Activated T-helper 1 cell treated with anti-CD3 and anti-CD28 coated beads, Interleukin-2, amount 50 U/mL, for 16 hours (primary cell): Measurements from ENCODE around the gene KNCN.

Source experiments
- DNase-seq, 2 donors: peaks; one replicate each; pipeline ENCODE4 v3.0.0-alpha.2; 2020; ENCODE audit warnings: low read depth in 1 of 2, low spot score in 1 of 2

Gene KNCN

GRCh38 chr1:46551597-46552095, at the start of gene KNCN:
Gene KNCN, minus strand, starts transcription at chr1:46551647. Its CDS starts 432 bp downstream, at chr1:46551215.
- no peak for DNase-seq

DNA sequence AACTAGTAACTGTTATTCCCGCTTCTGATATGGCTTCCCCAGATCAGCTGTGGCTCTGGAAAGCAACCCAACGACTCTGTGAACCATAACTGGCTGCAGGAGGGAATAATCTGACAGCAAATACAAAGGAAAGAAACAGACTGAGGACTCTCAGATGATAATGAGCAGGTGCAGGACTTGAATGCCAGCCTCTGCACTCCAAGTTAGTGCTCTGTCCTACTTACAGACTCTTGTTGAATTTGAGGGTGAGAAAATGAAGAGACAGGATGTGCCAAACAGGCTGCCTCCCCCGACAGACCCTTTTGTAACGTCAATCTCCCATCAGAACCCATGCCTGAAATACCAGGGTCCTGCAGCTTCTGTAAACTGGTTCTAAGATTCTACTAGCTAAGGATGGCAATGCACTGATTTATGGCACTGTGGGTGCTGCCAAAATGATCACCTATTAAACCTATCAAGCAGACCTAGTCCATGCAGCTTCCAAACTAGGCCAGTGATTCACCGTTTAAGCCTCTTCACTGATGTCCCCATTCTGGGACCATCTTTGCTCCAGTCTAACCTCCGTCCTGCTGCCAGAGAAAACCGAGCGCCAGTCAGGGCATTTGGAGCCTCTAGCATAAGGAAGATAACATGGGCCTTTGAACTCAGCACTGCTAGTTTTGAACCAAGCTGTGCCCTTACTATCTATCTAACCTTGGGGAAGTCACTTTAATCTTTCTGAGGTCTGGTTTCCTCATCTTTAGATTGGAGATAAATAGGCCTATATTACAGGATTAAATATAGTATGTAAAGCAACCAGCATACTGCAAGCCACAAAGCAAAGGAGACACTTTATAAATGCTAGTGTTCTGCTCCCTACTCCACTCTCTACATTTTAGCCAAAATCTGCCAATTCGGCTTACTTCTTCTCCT, 47.9 kb upstream of the KNCN start:
- DNase-seq = no peak

GRCh38 chr1:46596846-46597245, 45.4 kb upstream of the KNCN start:
- no peak for DNase-seq

DNA sequence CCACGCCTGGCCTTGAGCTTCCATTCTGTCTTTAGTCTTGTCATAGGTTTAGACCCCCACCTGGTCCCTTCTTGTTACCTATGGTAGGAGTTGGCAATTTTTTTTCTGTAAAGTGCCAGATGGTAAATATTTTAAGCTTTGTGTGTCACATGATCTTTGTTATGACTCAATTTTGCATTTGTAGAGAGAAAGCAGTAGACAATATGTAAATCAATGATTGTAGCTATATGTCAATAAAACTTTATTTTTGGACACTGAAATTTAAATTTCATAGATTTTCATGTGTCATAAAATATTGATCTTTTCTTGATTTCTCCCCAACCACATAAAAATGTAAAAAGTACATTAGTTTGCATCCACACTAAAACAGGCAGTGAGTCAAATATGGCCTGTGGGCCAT, 44.6 kb upstream of the KNCN start:
- no peak for DNase-seq

GRCh38 chr1:46595127-46595526, 43.7 kb upstream of the KNCN start:
- DNase-seq = no peak

DNA sequence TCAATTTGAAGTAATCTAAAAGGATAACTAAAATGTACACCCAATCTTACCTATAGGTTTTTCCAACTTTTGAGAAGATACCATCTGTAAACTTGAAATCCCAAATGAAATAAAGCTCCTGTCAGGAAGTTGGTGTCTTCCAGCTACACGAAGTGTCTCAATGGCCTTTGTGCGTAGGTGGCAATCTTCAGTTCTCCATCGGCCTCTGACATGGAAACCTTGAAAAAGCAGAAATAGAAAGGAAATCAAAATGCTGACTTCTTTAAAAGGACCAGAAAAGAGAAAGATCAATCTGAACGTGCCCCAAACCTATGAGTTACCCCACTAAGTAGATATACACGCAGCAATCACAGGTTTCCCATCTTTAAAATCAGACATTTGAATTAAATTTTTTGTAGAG, 42.6 kb upstream of the KNCN start:
- no peak for DNase-seq

GRCh38 chr1:46592823-46593222, 41.4 kb upstream of the KNCN start:
- DNase-seq = no peak

- DNase-seq = no peak
Observed at GRCh38 chr1:46589529-46589928, 38.1 kb upstream of the KNCN start.

DNA sequence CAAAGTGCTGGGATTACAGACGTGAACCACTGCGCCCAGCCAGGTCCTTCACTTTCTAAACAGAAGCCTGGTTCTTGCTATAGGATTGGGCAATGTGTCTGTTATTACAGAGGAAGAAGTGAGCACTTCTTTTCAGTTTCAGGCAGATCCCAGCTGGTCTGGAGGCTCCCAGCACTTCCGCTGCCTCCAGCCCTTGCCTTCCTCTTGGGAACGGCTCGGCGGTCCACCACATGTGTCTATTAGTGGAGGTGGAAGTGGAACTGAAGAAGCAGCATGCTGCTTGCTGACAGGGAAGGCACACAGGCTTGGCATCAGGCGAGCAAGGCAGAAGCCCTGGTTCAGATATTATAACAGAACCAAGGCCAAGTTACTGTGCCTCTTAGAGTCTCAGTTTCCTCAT, 35.6 kb upstream of the KNCN start:
- no peak for DNase-seq

DNA sequence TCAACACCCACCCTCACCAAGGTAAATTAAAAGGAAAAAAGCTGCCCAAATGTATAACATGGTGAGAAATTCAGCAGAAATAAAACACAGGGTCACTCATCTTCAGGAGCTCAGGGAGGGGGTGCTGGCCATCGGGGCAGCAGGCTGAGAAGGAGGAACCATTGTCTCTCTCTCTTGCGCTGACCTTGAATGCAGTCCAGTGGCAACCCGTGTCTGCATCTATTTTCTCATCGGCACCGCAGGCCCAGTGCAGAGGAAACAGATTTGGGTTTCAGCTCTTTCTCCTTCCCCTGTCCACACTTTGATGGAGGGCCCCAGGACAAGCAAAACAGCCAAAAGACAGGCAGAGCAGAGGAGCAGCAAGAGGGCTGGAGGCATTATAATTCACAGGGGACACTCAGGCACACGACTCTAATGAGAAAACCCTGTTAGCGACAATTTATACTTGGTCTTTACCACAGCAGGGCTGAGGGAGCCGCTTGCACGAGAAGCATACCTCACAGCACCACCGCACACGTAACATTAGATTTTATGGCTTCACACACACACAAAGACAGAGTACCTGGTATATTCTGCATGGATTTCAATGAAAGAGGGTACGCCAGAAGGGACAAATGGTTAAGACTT, 34.0 kb upstream of the KNCN start:
- DNase-seq = no peak

- no peak for DNase-seq
Observed at GRCh38 chr1:46583494-46583893, 32.0 kb upstream of the KNCN start.

GRCh38 chr1:46582972-46583371, 31.5 kb upstream of the KNCN start:
- DNase-seq = no peak

DNA sequence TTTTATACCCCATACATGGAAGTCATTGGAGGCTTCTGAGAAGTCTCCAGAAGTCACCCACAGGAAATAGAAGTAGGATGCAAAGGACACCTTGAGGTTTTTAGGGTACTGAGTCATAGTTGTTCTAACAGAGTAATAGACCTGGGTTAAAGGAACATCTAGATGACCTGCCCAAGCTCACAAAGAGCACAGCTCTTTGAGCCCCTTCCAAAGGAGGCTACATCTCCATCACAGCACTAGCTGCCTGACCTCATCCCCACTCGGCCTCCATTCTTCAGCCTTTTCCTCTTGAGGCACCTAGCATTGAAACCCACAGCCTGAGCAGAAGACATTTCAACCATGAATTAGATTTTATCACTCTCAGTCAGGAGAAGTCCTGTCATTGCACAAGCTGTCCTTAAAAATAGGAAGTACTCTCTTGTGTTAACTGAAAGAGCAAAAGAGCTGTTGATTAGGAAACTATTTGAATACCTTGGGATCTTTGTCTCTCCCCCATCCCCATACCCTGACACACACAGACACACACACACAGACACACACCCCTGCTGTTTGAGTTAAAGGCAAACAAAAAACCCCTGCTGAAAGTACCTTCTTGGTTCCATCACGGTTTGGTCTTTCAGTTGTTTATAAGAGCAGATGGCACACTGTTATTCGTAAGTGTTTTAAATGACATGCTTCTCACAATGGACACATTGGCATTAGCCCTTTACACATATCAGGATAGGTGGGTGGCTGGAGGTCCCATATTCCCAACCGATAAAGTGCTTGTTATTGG, 30.4 kb upstream of the KNCN start:
- no peak for DNase-seq

DNA sequence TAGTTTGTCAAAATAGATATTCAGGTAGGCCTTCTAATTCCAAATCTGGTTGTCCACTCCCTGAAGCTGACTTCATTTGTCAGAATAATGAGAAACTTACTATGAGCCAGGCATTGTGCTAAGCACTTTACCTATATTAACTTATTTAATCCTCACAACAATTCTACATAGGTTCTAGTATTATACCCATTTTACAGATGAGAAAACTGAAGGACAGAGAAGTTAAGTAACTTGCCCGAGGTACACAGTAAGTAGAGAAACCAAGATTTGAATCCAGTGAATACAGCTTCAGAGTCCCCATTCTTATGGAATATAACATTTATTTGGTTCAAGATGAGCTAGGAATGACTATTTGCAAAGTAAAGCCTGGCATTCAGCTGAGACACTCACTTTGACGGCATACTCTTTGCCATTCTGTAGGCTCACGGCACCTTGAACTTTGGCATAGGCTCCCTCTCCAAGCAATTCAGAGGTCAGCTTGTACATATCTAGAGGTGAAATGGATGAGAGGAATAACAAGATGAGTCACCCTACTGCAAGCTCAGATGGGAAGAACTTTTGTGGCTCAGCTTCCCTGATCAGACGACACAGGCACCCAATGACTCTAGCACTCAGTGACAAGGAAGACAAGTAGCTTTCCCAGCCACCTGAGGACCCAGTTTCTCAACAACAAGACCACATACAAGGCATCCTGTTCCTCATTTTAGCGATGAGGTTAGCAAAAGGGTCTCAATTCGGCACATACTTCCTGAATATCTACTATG, 28.9 kb upstream of the KNCN start:
- no peak for DNase-seq

DNA sequence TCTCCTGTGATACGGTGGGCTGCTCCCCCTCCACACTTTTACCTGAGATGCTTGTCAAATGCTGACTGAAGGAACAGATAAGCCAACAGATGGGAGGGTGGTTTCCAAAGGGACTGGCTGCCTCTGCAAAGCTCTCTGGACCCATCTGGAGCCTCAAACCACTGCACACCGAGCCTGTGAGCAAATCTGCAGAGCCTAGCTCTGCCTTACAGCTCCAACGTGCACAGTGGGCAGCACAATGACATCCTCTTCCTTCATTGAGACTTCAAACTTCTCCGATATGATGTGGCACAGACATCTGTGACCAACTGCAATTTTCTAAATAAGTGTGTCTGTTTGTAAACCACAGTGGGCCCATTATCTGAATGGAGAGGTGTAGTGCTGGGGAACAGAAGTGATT, 26.2 kb upstream of the KNCN start:
- DNase-seq = no peak

GRCh38 chr1:46576596-46576995, 25.1 kb upstream of the KNCN start:
- DNase-seq = no peak

DNA sequence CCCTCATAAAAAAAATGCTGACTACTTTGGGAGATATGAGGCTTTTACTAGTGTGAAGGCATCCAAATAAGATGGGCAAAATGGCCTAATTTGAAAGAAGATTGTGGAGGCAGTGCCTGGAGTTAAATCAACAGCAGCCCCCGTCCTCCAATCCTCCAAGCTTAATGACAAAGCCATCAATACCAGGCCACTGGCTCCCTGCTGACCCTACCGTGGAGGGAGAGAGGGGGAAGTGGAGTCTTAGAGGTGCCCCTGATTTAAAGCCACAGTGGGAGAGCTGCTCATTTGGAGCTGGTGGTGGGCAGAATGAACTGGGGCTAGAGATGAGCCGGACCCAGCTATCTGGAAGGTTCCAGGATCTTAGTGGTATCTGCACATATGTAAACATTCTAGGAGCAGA, 24.3 kb upstream of the KNCN start:
- no peak for DNase-seq

DNA sequence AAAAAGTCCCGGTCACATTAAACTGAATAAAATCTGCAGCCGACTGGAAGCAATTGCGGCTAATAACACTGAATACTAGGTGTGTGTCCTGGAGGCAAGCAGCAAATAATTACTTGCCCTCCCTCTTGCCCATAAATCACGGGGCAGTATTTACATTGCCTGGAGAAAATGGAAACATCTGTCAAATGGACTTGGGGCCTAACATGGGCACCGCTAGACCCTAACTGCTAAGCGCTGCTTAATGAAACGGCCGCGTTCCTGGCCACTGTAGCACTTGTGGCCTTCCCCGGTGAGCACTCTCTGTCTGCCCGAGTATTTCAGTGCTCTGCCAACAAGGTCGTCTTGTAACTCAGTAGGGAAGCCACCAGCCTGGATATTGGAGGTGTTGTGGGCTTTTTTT, 23.9 kb upstream of the KNCN start:
- DNase-seq = no peak

GRCh38 chr1:46571691-46572225, 20.3 kb upstream of the KNCN start:
- DNase-seq = no peak

- DNase-seq = no peak
Observed at GRCh38 chr1:46569884-46570725, 18.7 kb upstream of the KNCN start.
